HepG2 (cell line): Measurements from ENCODE around the gene EGR1. TPM values are rescaled to one million over a fixed set of nuclear protein-coding genes. Genes with fewer than 3 reads are reported as not detected.

Experiments
- FOSL2 ChIP-seq: sonication (generic); formaldehyde crosslinking; IDR thresholded peaks from 2 replicates; pipeline ENCODE4 v1.4.0; 2020; ENCODE audit warnings: missing genetic modification reagents
- MAZ ChIP-seq, 2 experiments: sonication (generic) in 1 of 2; formaldehyde crosslinking in 1 of 2; IDR thresholded peaks; 2 replicates each; pipeline versions ENCODE4 v1.5.0 to v1.6.1; 2012 to 2020; ENCODE audit warnings: low read depth in 2 of 2, mild to moderate bottlenecking in 2 of 2, borderline replicate concordance in 1 of 2, improper control_type of control experiment in 1 of 2, low read length in 1 of 2, missing genetic modification reagents in 1 of 2, moderate library complexity in 1 of 2
- RFX3 ChIP-seq: IDR thresholded peaks from 2 replicates; pipeline ENCODE4 v1.6.1; 2016; ENCODE audit warnings: missing biosample characterization, missing genetic modification reagents
- ZFP37 ChIP-seq: sonication (generic); formaldehyde crosslinking; IDR thresholded peaks from 2 replicates; pipeline ENCODE4 v1.4.0; 2020; ENCODE audit warnings: missing genetic modification reagents, borderline replicate concordance
- ZFP41 ChIP-seq: sonication (generic); formaldehyde crosslinking; IDR thresholded peaks from 2 replicates; pipeline ENCODE4 v1.4.0; 2020; ENCODE audit warnings: mild to moderate bottlenecking, missing genetic modification reagents, borderline replicate concordance
- polyA plus RNA-seq, 8 experiments: library from polyadenylated mRNA; depleted of rRNA in 3 of 8; stranded (reverse) in 7 of 8; unstranded in 1 of 8; fragments of >200 nt; fragmentation: Illumina TruSeq in 4 of 8; extraction: Trizol in 4 of 8; gene quantifications; 2 replicates each; pipeline versions ENCODE4 v1.2.1 to v1.2.3, GENCODE V29; 2011 to 2016; ENCODE audit warnings: low read depth in 4 of 8, missing spikeins in 1 of 8, mixed read lengths in 1 of 8; ENCODE audit not compliant: insufficient read depth in 1 of 8
- total RNA-seq, 5 experiments: library from RNA; depleted of rRNA; stranded (reverse); fragments of >200 nt; fragmentation: Illumina TruSeq; extraction: Trizol; gene quantifications; 2 replicates each; pipeline ENCODE4 v1.2.3, GENCODE V29; 2016; ENCODE audit warnings: low read depth in 1 of 5
- TF ChIP-seq, protein P1 (sequence below), 2 experiments: sonication (generic) in 1 of 2; formaldehyde crosslinking in 1 of 2; IDR thresholded peaks; 2 replicates each; pipeline versions ENCODE4 v1.5.1 to v1.6.1; 2011 to 2020; ENCODE audit warnings: borderline replicate concordance in 1 of 2, low read depth in 1 of 2, low read length in 1 of 2, mild to moderate bottlenecking in 1 of 2, missing genetic modification reagents in 1 of 2, moderate library complexity in 1 of 2
- TF ChIP-seq, protein P2 (sequence below): IDR thresholded peaks from 2 replicates; pipeline ENCODE4 v1.6.1; 2016; ENCODE audit warnings: mild to moderate bottlenecking, missing biosample characterization, missing genetic modification reagents
- TF ChIP-seq, protein P3 (sequence below): sonication (generic); formaldehyde crosslinking; IDR thresholded peaks from 2 replicates; pipeline ENCODE4 v1.4.0; 2020; ENCODE audit warnings: missing genetic modification reagents
- TF ChIP-seq, protein P4 (sequence below), 2 experiments: sonication (generic) in 1 of 2; formaldehyde crosslinking in 1 of 2; IDR thresholded peaks; 2 replicates each; pipeline versions ENCODE4 v1.4.0 to v1.6.1; 2016 to 2020; ENCODE audit warnings: borderline replicate concordance in 1 of 2, low read depth in 1 of 2, mild to moderate bottlenecking in 1 of 2, missing genetic modification reagents in 1 of 2
- TF ChIP-seq, protein P5 (sequence below): sonication (generic); formaldehyde crosslinking; IDR thresholded peaks from 2 replicates; pipeline ENCODE4 v1.4.0; 2020; ENCODE audit warnings: mild to moderate bottlenecking, missing genetic modification reagents
- TF ChIP-seq, protein P6 (sequence below): IDR thresholded peaks from 2 replicates; pipeline ENCODE4 v1.6.1; 2018; ENCODE audit warnings: missing genetic modification reagents
- TF ChIP-seq, protein P7 (sequence below), 2 experiments: sonication (generic) in 1 of 2; formaldehyde crosslinking in 1 of 2; IDR thresholded peaks; 2 replicates each; pipeline versions ENCODE4 v1.4.0 to v1.6.1; 2018 to 2020; ENCODE audit warnings: missing genetic modification reagents in 2 of 2, borderline replicate concordance in 1 of 2, low read depth in 1 of 2, mild to moderate bottlenecking in 1 of 2, missing biosample characterization in 1 of 2

The EGR1 gene
- total and polyA plus RNA-seq, 2 of the 13 experiments (the other 11 are each of a cell fraction or from before 2014, with no cell fraction given) = 4.1 to 4.5 TPM

DNA sequence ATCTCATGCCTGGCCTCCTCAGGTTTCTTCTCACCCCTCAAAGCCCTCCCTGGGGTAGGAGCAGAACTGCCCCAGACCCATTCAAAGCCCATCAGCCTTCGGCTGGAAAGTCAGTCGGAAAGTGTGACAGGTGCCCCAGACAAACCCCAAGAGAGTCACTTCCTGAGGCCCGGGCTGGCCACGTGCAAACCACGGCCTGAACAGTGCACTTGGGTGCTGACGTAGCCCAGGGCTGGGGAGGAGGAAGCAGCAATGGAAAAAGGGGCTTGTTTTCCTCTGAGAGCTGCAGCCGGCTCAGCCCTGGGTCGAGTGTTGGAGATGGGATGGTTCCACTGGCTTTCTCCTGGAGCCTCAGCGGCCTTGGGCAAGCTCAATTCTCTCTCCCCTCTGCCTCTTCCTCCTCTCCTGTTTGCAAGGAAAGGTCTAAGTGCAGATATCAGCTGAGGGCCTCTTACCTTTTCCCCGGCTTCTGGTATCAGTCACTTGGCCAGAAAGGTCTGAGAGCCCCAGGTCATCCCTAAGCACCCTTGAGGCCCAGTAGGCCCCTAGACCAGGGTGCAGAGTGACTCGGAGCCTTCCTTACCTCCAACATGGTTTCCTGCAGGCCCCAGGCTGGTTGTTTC lies 5.9 kb upstream of the EGR1 start (continued):
- TF ChIP-seq, protein P1, sequence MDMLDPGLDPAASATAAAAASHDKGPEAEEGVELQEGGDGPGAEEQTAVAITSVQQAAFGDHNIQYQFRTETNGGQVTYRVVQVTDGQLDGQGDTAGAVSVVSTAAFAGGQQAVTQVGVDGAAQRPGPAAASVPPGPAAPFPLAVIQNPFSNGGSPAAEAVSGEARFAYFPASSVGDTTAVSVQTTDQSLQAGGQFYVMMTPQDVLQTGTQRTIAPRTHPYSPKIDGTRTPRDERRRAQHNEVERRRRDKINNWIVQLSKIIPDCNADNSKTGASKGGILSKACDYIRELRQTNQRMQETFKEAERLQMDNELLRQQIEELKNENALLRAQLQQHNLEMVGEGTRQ (IDR thresholded peaks at IDR 0.05; ENCODE audit: low read depth, low read length) = no peak
- TF ChIP-seq, protein P1 (CRISPR knock-in tag; IDR thresholded peaks at IDR 0.05; ENCODE audit: borderline replicate concordance) = no peak; the same call in 1 of the 2 replicates
- TF ChIP-seq, protein P2, sequence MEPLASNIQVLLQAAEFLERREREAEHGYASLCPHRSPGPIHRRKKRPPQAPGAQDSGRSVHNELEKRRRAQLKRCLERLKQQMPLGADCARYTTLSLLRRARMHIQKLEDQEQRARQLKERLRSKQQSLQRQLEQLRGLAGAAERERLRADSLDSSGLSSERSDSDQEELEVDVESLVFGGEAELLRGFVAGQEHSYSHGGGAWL (CRISPR knock-in tag) = peak; percentile 74; the same call in 1 of the 2 replicates
- TF ChIP-seq, protein P3, sequence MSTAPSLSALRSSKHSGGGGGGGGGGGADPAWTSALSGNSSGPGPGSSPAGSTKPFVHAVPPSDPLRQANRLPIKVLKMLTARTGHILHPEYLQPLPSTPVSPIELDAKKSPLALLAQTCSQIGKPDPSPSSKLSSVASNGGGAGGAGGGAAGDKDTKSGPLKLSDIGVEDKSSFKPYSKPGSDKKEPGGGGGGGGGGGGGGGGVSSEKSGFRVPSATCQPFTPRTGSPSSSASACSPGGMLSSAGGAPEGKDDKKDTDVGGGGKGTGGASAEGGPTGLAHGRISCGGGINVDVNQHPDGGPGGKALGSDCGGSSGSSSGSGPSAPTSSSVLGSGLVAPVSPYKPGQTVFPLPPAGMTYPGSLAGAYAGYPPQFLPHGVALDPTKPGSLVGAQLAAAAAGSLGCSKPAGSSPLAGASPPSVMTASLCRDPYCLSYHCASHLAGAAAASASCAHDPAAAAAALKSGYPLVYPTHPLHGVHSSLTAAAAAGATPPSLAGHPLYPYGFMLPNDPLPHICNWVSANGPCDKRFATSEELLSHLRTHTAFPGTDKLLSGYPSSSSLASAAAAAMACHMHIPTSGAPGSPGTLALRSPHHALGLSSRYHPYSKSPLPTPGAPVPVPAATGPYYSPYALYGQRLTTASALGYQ (CRISPR knock-in tag) = peak; percentile 32; the same call in 1 of the 2 replicates
- no peak; the same call in 1 of the 2 replicates for TF ChIP-seq ZFP41
- TF ChIP-seq RFX3 (CRISPR knock-in tag) = peak; percentile 15; the same call in 1 of the 2 replicates
- TF ChIP-seq, protein P4, sequence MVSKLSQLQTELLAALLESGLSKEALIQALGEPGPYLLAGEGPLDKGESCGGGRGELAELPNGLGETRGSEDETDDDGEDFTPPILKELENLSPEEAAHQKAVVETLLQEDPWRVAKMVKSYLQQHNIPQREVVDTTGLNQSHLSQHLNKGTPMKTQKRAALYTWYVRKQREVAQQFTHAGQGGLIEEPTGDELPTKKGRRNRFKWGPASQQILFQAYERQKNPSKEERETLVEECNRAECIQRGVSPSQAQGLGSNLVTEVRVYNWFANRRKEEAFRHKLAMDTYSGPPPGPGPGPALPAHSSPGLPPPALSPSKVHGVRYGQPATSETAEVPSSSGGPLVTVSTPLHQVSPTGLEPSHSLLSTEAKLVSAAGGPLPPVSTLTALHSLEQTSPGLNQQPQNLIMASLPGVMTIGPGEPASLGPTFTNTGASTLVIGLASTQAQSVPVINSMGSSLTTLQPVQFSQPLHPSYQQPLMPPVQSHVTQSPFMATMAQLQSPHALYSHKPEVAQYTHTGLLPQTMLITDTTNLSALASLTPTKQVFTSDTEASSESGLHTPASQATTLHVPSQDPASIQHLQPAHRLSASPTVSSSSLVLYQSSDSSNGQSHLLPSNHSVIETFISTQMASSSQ (IDR thresholded peaks at IDR 0.05; ENCODE audit: low read depth) = no peak
- TF ChIP-seq, protein P4 (CRISPR knock-in tag; IDR thresholded peaks at IDR 0.05; ENCODE audit: borderline replicate concordance) = no peak
- TF ChIP-seq, protein P5, sequence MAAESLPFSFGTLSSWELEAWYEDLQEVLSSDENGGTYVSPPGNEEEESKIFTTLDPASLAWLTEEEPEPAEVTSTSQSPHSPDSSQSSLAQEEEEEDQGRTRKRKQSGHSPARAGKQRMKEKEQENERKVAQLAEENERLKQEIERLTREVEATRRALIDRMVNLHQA = no peak
- TF ChIP-seq ZFP37 (CRISPR knock-in tag) = peak; percentile 96
- TF ChIP-seq, protein P6, sequence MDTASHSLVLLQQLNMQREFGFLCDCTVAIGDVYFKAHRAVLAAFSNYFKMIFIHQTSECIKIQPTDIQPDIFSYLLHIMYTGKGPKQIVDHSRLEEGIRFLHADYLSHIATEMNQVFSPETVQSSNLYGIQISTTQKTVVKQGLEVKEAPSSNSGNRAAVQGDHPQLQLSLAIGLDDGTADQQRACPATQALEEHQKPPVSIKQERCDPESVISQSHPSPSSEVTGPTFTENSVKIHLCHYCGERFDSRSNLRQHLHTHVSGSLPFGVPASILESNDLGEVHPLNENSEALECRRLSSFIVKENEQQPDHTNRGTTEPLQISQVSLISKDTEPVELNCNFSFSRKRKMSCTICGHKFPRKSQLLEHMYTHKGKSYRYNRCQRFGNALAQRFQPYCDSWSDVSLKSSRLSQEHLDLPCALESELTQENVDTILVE (CRISPR knock-in tag) = no peak
- TF ChIP-seq FOSL2 (CRISPR knock-in tag) = peak; percentile 73
- no peak for TF ChIP-seq MAZ (IDR thresholded peaks at IDR 0.05; ENCODE audit: borderline replicate concordance, low read depth, low read length)
- peak; percentile 62; the same call in 1 of the 2 replicates for TF ChIP-seq MAZ (CRISPR knock-in tag; IDR thresholded peaks at IDR 0.05; ENCODE audit: low read depth)
- TF ChIP-seq, protein P7, sequence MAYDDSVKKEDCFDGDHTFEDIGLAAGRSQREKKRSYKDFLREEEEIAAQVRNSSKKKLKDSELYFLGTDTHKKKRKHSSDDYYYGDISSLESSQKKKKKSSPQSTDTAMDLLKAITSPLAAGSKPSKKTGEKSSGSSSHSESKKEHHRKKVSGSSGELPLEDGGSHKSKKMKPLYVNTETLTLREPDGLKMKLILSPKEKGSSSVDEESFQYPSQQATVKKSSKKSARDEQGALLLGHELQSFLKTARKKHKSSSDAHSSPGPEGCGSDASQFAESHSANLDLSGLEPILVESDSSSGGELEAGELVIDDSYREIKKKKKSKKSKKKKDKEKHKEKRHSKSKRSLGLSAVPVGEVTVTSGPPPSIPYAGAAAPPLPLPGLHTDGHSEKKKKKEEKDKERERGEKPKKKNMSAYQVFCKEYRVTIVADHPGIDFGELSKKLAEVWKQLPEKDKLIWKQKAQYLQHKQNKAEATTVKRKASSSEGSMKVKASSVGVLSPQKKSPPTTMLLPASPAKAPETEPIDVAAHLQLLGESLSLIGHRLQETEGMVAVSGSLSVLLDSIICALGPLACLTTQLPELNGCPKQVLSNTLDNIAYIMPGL (CRISPR knock-in tag; IDR thresholded peaks at IDR 0.05; ENCODE audit: borderline replicate concordance in 1 of 2, low read depth in 1 of 2) = peak; percentile 33 to 57; a peak in 2 of 4 replicates
